ENCODE results near the gene GCK. TPM values are rescaled to one million over a fixed set of nuclear protein-coding genes. Genes with fewer than 3 reads are reported as not detected.

GCK gene
- total and polyA plus RNA-seq, 5 donors from 2014 or later: 0.47 to 1.2 (median 0.57) TPM; not detected in 1

DNA sequence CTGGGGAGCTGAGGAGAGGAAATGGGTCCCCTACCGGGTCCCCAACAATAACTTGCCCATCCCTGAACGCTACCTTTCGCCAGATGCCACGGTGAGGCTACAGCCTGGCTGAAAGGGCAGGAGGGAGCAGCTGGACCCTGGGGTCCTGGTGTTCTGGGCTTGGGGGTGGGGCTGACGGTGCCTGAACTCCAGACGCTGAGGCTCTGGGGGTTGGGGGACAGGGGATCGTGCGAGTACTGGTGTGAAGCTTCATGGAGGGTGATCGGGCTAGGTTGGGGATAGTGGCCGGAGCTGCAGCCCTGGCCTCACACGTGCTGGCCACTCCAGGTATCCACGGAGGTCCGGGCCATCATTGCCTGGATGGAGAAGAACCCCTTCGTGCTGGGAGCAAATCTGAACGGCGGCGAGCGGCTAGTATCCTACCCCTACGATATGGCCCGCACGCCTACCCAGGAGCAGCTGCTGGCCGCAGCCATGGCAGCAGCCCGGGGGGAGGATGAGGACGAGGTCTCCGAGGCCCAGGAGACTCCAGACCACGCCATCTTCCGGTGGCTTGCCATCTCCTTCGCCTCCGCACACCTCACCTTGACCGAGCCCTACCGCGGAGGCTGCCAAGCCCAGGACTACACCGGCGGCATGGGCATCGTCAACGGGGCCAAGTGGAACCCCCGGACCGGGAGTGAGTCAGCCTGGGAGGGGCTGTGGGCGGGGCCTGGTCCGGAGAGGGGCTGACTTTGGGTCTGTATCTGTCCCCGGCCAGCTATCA lies 76.8 kb downstream of the GCK start:
- no peaks in the 10 kb centered on the region for H3K9me3 Mint-ChIP-seq
- no peaks in the 10 kb centered on the region for H3K36me3 ChIP-seq (ENCODE audit: control insufficient read depth, insufficient read depth, low read length)

DNA sequence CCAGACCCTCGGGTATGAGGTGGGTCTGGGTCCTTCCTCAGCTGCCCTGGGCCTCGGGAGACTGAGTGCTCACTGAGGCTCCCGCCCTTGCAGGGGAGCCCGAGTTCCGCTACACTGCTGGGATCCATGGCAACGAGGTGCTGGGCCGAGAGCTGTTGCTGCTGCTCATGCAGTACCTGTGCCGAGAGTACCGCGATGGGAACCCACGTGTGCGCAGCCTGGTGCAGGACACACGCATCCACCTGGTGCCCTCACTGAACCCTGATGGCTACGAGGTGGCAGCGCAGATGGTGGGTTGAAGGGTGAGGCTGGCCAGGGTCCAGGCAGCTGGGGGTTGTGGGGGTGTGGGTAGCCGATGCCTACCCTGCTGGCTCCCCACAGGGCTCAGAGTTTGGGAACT lies 77.5 kb downstream of the GCK start:
- H3K4me1 ChIP-seq (ENCODE audit: control insufficient read depth, insufficient read depth, low read length, poor library complexity, severe bottlenecking): no peaks in the 10 kb centered on the region
- Mint-ChIP-seq H3K9me3 (no peaks in the 10 kb centered on the region), H3K27me3 (no peaks in the 10 kb centered on the region), H3K27ac (no peak overlapping the region), H3K4me3 (no peak overlapping the region), H3K36me3 (no peaks in the 10 kb centered on the region), H3K4me1 (no peaks in the 10 kb centered on the region)
- DNase-seq (no peak), ATAC-seq (ENCODE audit: low read depth in 2 of 2) (no peak)
- no peaks in the 10 kb centered on the region for H3K27me3 ChIP-seq (ENCODE audit: control insufficient read depth, insufficient read depth, low read length)
- no peaks in the 10 kb centered on the region for H3K36me3 ChIP-seq (ENCODE audit: control insufficient read depth, insufficient read depth, low read length)
- no peaks in the 10 kb centered on the region for H3K9me3 ChIP-seq (ENCODE audit: control insufficient read depth in 2 of 2, low read length in 2 of 2)
- H3K27ac ChIP-seq (ENCODE audit: insufficient read depth, low read length, poor library complexity, severe bottlenecking): no peak overlapping the region
- no peak overlapping the region for H3K4me3 ChIP-seq (ENCODE audit: low read depth, low read length)

More for the DNA sequence above, 76.8 kb downstream of the GCK start:
- Mint-ChIP-seq H3K27ac (no peak overlapping the region), H3K4me1 (no peaks in the 10 kb centered on the region), H3K36me3 (no peaks in the 10 kb centered on the region), H3K4me3 (no peak overlapping the region), H3K27me3 (no peaks in the 10 kb centered on the region)
- Histone ChIP-seq H3K4me1 (ENCODE audit: control insufficient read depth, insufficient read depth, low read length, poor library complexity, severe bottlenecking) (no peaks in the 10 kb centered on the region), H3K9me3 (ENCODE audit: control insufficient read depth in 2 of 2, low read length in 2 of 2) (no peaks in the 10 kb centered on the region), H3K4me3 (ENCODE audit: low read depth, low read length) (no peak overlapping the region), H3K27me3 (ENCODE audit: control insufficient read depth, insufficient read depth, low read length) (no peaks in the 10 kb centered on the region), H3K27ac (ENCODE audit: insufficient read depth, low read length, poor library complexity, severe bottlenecking) (no peak overlapping the region)
- DNase-seq: no peak
- no peak for ATAC-seq (ENCODE audit: low read depth in 2 of 2)

DNA sequence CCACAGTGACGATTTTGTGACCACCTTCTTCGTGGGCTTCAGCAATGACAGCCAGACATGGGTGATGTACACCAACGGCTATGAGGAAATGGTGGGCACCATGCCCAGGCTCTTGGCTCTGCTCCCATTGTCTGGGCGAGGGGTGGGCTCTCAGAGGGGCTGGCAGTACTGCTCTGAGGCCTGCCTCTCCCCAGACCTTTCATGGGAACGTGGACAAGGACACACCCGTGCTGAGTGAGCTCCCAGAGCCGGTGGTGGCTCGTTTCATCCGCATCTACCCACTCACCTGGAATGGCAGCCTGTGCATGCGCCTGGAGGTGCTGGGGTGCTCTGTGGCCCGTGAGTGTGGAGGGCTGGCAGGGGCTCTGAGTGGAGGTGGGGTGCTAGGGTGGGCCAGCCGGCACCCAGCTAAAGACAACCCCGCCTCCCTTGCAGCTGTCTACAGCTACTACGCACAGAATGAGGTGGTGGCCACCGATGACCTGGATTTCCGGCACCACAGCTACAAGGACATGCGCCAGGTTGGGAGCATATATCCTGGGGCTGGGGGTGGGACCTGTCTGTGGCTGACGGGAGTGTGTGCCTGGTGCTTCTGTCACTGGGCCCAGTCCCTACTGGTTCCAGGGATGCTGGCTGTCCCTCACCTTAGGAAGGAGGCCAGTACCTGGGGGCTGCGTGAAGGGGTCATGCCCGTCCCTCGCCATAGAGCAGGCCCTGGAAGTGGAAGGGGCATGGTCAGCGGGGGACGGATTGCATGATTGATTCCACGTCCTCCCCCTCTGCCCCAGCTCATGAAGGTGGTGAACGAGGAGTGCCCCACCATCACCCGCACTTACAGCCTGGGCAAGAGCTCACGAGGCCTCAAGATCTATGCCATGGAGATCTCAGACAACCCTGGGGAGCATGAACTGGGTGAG lies 78.3 kb downstream of the GCK start:
- Mint-ChIP-seq H3K27me3 (peaks cover 4% of the 10 kb centered on the region), H3K9me3 (no peaks in the 10 kb centered on the region)
- ATAC-seq (ENCODE audit: low read depth in 2 of 2): no peak

DNA sequence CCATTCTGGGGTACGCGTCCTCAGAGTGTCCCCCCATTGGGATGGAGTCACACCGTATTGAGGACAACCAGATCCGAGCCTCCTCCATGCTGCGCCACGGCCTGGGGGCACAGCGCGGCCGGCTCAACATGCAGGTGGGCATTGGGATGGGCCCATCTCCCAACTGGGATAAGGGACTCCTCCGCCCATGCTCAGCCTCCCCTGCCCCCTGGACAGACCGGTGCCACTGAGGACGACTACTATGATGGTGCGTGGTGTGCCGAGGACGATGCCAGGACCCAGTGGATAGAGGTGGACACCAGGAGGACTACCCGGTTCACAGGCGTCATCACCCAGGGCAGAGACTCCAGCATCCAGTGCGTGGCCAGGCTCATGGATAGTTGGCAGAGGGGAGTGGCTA lies 79.2 kb downstream of the GCK start:
- peaks cover 12% of the 10 kb centered on the region for H3K27me3 Mint-ChIP-seq
- Histone ChIP-seq H3K36me3 (ENCODE audit: control insufficient read depth, insufficient read depth, low read length) (no peaks in the 10 kb centered on the region), H3K27me3 (ENCODE audit: control insufficient read depth, insufficient read depth, low read length) (no peaks in the 10 kb centered on the region), H3K4me3 (ENCODE audit: low read depth, low read length) (no peak overlapping the region), H3K9me3 (ENCODE audit: control insufficient read depth in 2 of 2, low read length in 2 of 2) (no peaks in the 10 kb centered on the region), H3K27ac (ENCODE audit: insufficient read depth, low read length, poor library complexity, severe bottlenecking) (no peak overlapping the region), H3K4me1 (ENCODE audit: control insufficient read depth, insufficient read depth, low read length, poor library complexity, severe bottlenecking) (no peaks in the 10 kb centered on the region)
- H3K4me3 Mint-ChIP-seq: no peak overlapping the region
- no peaks in the 10 kb centered on the region for H3K9me3 Mint-ChIP-seq
- no peaks in the 10 kb centered on the region for H3K36me3 Mint-ChIP-seq
- ATAC-seq (ENCODE audit: low read depth in 2 of 2) (no peak), DNase-seq (no peak)
- peaks cover 0 to 13% (median 3%) of the 10 kb centered on the region in 4 donors for H3K4me1 Mint-ChIP-seq
- no peak overlapping the region for H3K27ac Mint-ChIP-seq

More for the DNA sequence above, 78.3 kb downstream of the GCK start:
- DNase-seq: no peak
- Histone ChIP-seq H3K4me3 (ENCODE audit: low read depth, low read length) (no peak overlapping the region), H3K36me3 (ENCODE audit: control insufficient read depth, insufficient read depth, low read length) (no peaks in the 10 kb centered on the region), H3K27me3 (ENCODE audit: control insufficient read depth, insufficient read depth, low read length) (no peaks in the 10 kb centered on the region), H3K9me3 (ENCODE audit: control insufficient read depth in 2 of 2, low read length in 2 of 2) (no peaks in the 10 kb centered on the region), H3K27ac (ENCODE audit: insufficient read depth, low read length, poor library complexity, severe bottlenecking) (no peak overlapping the region), H3K4me1 (ENCODE audit: control insufficient read depth, insufficient read depth, low read length, poor library complexity, severe bottlenecking) (no peaks in the 10 kb centered on the region)
- Mint-ChIP-seq H3K4me3 (no peak overlapping the region), H3K4me1 (peaks cover 0 to 3% (median under 1%) of the 10 kb centered on the region in 4 donors), H3K36me3 (no peaks in the 10 kb centered on the region), H3K27ac (no peak overlapping the region)

DNA sequence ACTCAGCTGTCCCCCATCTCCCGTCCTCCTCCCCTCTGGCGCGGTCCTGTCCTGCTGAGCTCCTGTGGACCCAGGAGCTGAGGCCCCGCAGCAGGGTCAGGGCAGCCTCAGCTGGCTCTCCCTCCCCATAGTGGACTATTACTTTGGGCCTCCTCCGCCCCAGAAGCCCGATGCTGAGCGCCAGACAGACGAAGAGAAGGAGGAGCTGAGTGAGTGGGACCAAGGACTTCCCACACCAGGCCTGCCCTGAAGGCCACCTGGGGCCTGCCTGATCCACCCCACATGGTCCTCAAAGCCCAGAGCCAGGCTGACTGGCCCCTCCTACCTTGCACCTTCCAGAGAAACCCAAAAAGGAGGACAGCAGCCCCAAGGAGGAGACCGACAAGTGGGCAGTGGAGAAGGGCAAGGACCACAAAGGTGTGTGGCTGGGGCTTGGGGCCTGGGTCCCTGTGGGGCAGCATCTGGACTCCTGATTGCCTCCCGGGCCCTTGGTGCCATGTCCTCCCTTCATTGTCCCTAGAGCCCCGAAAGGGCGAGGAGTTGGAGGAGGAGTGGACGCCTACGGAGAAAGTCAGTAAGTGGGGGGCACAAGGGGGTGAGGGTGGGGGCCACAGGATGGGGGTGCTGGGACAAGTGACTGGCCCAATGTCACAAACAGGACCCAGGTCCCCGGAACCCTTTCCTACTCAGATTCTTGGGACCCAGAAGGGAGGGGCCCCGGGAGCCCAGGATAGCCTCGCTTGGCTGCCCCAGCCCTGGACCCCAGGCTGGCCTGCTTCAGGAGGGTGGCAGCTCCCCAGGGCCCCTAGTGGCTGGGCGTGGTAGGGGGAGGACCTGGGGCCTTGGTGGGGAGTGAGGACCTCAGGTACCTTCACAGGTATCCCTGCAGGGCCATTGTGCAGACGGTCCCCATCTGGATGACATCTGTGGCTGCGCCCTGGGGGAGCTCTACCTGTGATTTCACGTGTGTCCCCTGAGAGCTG lies 80.2 kb downstream of the GCK start:
- peaks cover 12% of the 10 kb centered on the region for H3K27me3 Mint-ChIP-seq
- Histone ChIP-seq H3K36me3 (ENCODE audit: control insufficient read depth, insufficient read depth, low read length) (no peaks in the 10 kb centered on the region), H3K27ac (ENCODE audit: insufficient read depth, low read length, poor library complexity, severe bottlenecking) (no peak overlapping the region), H3K4me1 (ENCODE audit: control insufficient read depth, insufficient read depth, low read length, poor library complexity, severe bottlenecking) (peaks cover 5% of the 10 kb centered on the region), H3K4me3 (ENCODE audit: low read depth, low read length) (no peak overlapping the region), H3K27me3 (ENCODE audit: control insufficient read depth, insufficient read depth, low read length) (no peaks in the 10 kb centered on the region), H3K9me3 (ENCODE audit: control insufficient read depth in 2 of 2, low read length in 2 of 2) (no peaks in the 10 kb centered on the region)
- no peak for ATAC-seq (ENCODE audit: low read depth in 2 of 2)
- no peak overlapping the region for H3K27ac Mint-ChIP-seq
- no peaks in the 10 kb centered on the region for H3K9me3 Mint-ChIP-seq
- DNase-seq: no peak
- no peaks in the 10 kb centered on the region for H3K36me3 Mint-ChIP-seq
- no peak overlapping the region for H3K4me3 Mint-ChIP-seq
- H3K4me1 Mint-ChIP-seq: peaks cover 0 to 15% (median 3%) of the 10 kb centered on the region in 4 donors

DNA sequence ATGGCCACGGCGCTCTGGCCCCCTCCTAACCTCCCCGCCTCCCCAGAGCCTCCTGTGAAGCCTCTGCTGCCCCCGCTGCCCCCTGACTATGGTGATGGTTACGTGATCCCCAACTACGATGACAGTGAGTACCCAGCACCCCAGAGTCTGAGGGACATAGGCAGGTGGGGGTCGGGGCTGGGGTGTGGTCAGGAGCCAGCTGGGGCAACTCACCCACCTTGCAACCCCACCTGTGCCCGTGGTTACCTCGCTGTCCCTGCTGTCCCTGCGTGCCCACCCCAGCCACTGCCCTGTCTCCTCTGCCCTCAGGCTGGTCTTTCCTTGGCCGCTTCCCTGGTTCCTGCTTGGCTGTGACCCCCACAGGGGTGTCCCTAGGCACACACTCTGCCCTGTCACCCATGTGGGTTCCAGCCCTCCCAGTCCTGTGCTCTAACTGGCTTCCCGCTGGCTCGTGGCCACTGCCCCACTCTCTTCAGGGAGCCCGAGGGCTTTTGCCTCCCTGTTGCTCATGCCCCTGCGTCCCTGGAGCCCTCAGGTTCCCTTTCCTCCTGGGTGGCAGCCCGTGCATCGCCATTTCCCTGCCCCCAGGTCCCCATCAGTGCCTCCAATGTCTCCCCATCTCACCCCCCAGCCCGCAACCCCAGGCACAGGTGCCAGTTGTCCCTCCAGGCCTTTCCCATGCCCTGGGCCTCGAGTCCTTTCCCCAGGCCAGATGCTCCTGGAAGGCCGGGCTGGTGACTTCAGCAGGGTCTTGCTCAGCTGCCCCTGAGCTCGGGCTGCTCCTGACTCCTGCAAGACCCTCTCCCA lies 81.1 kb downstream of the GCK start:
- H3K4me1 ChIP-seq (ENCODE audit: control insufficient read depth, insufficient read depth, low read length, poor library complexity, severe bottlenecking): peaks cover 10% of the 10 kb centered on the region
- ATAC-seq (ENCODE audit: low read depth in 2 of 2) (no peak), DNase-seq (no peak)
- Mint-ChIP-seq H3K27ac (no peak overlapping the region), H3K4me3 (peak overlapping the region in 1 of 4 donors; percentile 41), H3K4me1 (peaks cover 0 to 19% (median 4%) of the 10 kb centered on the region in 4 donors), H3K36me3 (no peaks in the 10 kb centered on the region), H3K9me3 (peaks cover 0 to 1% (median 0%) of the 10 kb centered on the region in 7 donors), H3K27me3 (peaks cover 12% of the 10 kb centered on the region)
- H3K36me3 ChIP-seq (ENCODE audit: control insufficient read depth, insufficient read depth, low read length): no peaks in the 10 kb centered on the region
- H3K9me3 ChIP-seq (ENCODE audit: control insufficient read depth in 2 of 2, low read length in 2 of 2): no peaks in the 10 kb centered on the region
- no peak overlapping the region for H3K27ac ChIP-seq (ENCODE audit: insufficient read depth, low read length, poor library complexity, severe bottlenecking)
- H3K4me3 ChIP-seq (ENCODE audit: low read depth, low read length): no peak overlapping the region
- peaks cover 3% of the 10 kb centered on the region for H3K27me3 ChIP-seq (ENCODE audit: control insufficient read depth, insufficient read depth, low read length)
